ENCODE data around the gene RETREG3. TPM values are rescaled to one million over a fixed set of nuclear protein-coding genes. Genes with fewer than 3 reads are reported as not detected.

RETREG3 gene
- total and polyA plus RNA-seq, 9 of the 15 experiments (the other 6 are each of a cell fraction or from before 2014, with no cell fraction given) = 4.1 to 39.0 (median 16.9) TPM

GRCh38 chr17:42657824-42658588, 48.8 kb upstream of the RETREG3 start (continued):
- TF ChIP-seq GTF2B (IDR thresholded peaks at IDR 0.05; ENCODE audit: extremely low read depth, insufficient read length) = no peak
- no peak for TF ChIP-seq TAF7 (tag; IDR thresholded peaks at IDR 0.05)
- TF ChIP-seq TEAD1 (CRISPR knock-in tag; IDR thresholded peaks at IDR 0.05) = no peak
- no peak for TF ChIP-seq ERF (CRISPR knock-in tag; IDR thresholded peaks at IDR 0.05)
- TF ChIP-seq MCM7 (IDR thresholded peaks at IDR 0.05) = no peak
- TF ChIP-seq MTA3 (IDR thresholded peaks at IDR 0.05; ENCODE audit: borderline replicate concordance) = no peak
- no peak for TF ChIP-seq CBFA2T2 (conservative IDR thresholded peaks at IDR 0.05)
- TF ChIP-seq KLF13 (tag; IDR thresholded peaks at IDR 0.05; ENCODE audit: borderline replicate concordance, low read depth) = no peak
- no peak for TF ChIP-seq AFF1 (IDR thresholded peaks at IDR 0.05; ENCODE audit: low read depth in 1 of 2, partially characterized antibody in 2 of 2)
- TF ChIP-seq NR4A1 (CRISPR knock-in tag; IDR thresholded peaks at IDR 0.05) = no peak
- peak; percentile 44; the same call in 1 of the 2 replicates for TF ChIP-seq NR4A1 (tag; IDR thresholded peaks at IDR 0.05)
- TF ChIP-seq ZBTB40 (IDR thresholded peaks at IDR 0.05) = no peak
- TF ChIP-seq ZBTB40 (CRISPR knock-in tag; IDR thresholded peaks at IDR 0.05) = no peak
- no peak for TF ChIP-seq SMARCA5 (IDR thresholded peaks at IDR 0.05)
- no peak for TF ChIP-seq ZFPM2 (CRISPR knock-in tag; IDR thresholded peaks at IDR 0.05)
